A673 (cell line): Measurements from ENCODE around the gene ATP11C. TPM values are rescaled to one million over a fixed set of nuclear protein-coding genes. Genes with fewer than 3 reads are reported as not detected.
"Not testable (repeated sequence)": the region's sequence is repeated elsewhere in the genome, so short reads cannot be mapped to it uniquely, and the experiment has no call there.

ENCODE experiments used
- BruUV-seq: library from RNA; stranded (reverse); fragments of 400-500 nt; replicated peaks from 2 replicates; lab custom pipeline; 2021; lab: Mats Ljungman, UMichigan
- CTCF ChIA-PET: fragments of 300-600 bp; sonication (Branson Sonifier 250); formaldehyde crosslinking; loops from one replicate; lab custom pipeline; 2022; ENCODE audit warnings: antibody characterized with exemption; lab: Charles Lee
- POLR2A ChIA-PET: fragments of 300-600 bp; sonication (Branson Sonifier 250); formaldehyde crosslinking; loops from one replicate; lab custom pipeline; 2022; ENCODE audit warnings: antibody characterized with exemption; ENCODE audit not compliant: low non-redundant PET; lab: Charles Lee
- DNase-seq: peaks from one replicate; pipeline ENCODE4 v3.0.0-alpha.2; 2015; ENCODE audit warnings: low spot score
- H3K27ac ChIP-seq: fragments of 200-600 bp; sonication (generic); 2 replicates; pipeline ENCODE4 v1.5.1; 2016; ENCODE audit warnings: mixed run types, low read depth, mild to moderate bottlenecking, mixed read lengths, antibody characterized with exemption, low read length; ENCODE audit not compliant: poor library complexity, severe bottlenecking
- H3K27me3 ChIP-seq: fragments of 200-600 bp; sonication (generic); replicated peaks from 2 replicates; pipeline ENCODE4 v1.6.1; 2017; ENCODE audit warnings: mixed run types, low read depth, mild to moderate bottlenecking, mixed read lengths, antibody characterized with exemption, low read length; ENCODE audit not compliant: insufficient read depth, poor library complexity
- H3K36me3 ChIP-seq: fragments of 200-600 bp; sonication (generic); 2 replicates; pipeline ENCODE4 v1.6.1; 2016; ENCODE audit warnings: mixed run types, mild to moderate bottlenecking, mixed read lengths, antibody characterized with exemption, low read length; ENCODE audit not compliant: insufficient read depth, poor library complexity, severe bottlenecking
- H3K4me1 ChIP-seq: fragments of 200-600 bp; sonication (generic); 2 replicates; pipeline ENCODE4 v1.6.1; 2017; ENCODE audit warnings: mixed run types, mild to moderate bottlenecking, mixed read lengths, antibody characterized with exemption, low read length; ENCODE audit not compliant: insufficient read depth, poor library complexity, severe bottlenecking
- H3K4me3 ChIP-seq: fragments of 200-600 bp; sonication (generic); 2 replicates; pipeline ENCODE4 v1.5.1; 2016; ENCODE audit warnings: low read depth, mixed run types, mild to moderate bottlenecking, mixed read lengths, low read length; ENCODE audit not compliant: poor library complexity, severe bottlenecking
- H3K9me3 ChIP-seq: fragments of 200-600 bp; sonication (generic); 2 replicates; pipeline ENCODE4 v1.6.1; 2016; ENCODE audit warnings: mixed run types, low read depth, mild to moderate bottlenecking, mixed read lengths, antibody characterized with exemption, low read length; ENCODE audit not compliant: poor library complexity, severe bottlenecking
- EZH2 ChIP-seq: fragments of 200-600 bp; sonication (generic); IDR thresholded peaks from 2 replicates; pipeline ENCODE4 v1.6.1; 2017; ENCODE audit warnings: borderline replicate concordance, low read depth, mild to moderate bottlenecking, mixed read lengths, antibody characterized with exemption, low read length; ENCODE audit not compliant: poor library complexity, severe bottlenecking
- intact Hi-C: fragments of 100-400 bp; cut with micrococcal nuclease; formaldehyde crosslinking; loops from one replicate; pipeline ENCODE4 v1.10.0; 2022; ENCODE audit not compliant: unreplicated experiment
- total RNA-seq: library from RNA; stranded (reverse); gene quantifications from 2 replicates; pipeline ENCODE4 v1.2.3, GENCODE V29; 2021
- TF ChIP-seq, protein P1 (sequence below): fragments of 300-800, 200-600 bp; sonication (generic); conservative IDR thresholded peaks from 2 replicates; pipeline ENCODE4 v1.5.1; 2017; ENCODE audit warnings: low read depth, mild to moderate bottlenecking, antibody characterized with exemption, low read length, moderate library complexity, mixed read lengths

ATP11C gene
- total RNA-seq, 1 experiment from 2014 or later, result 93.1 TPM

DNA sequence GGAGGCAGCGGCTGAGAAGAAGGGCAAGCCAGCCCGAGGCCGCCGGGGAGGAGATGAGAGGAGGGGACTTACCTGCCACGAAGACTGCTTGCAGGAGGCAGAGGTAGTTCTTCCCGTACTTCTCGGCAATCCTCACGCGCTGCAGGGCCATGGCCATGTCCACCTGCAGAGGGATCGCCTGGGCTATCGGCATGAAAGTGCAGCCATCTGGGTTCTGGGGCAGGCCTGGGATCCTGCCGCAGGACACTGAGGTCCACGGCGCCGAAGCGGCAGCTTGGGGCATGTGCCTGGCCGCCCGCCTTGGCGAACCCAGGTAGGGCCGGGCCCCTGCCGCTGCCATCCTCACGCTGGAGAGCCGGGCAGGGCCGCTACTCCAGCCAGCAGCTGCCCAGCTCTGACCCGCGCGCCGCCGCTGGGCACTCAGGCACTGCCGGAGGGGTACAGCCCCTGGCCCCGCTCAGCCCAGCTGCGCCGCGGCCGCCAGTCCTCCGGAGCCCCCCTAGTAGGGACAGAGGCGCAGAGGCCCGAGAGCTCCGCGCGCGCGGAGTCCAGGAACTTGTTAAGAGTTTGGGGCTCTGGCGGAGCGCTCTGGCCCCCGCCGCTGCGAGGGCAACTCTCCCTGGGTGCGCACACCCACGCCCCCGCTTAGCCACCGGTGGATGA, 240.9 kb downstream of the ATP11C start:
- no peak for DNase-seq
- no TSS peak for BruUV-seq
- POLR2A ChIA-PET, result no interaction called here
- Histone ChIP-seq H3K36me3 (no peaks in the 10 kb centered on the region), H3K9me3 (no peaks in the 10 kb centered on the region), H3K27ac (no peak overlapping the region), H3K27me3 (no peaks in the 10 kb centered on the region), H3K4me1 (no peaks in the 10 kb centered on the region), H3K4me3 (peak overlapping the region; percentile 31)
- TF ChIP-seq, protein P1, sequence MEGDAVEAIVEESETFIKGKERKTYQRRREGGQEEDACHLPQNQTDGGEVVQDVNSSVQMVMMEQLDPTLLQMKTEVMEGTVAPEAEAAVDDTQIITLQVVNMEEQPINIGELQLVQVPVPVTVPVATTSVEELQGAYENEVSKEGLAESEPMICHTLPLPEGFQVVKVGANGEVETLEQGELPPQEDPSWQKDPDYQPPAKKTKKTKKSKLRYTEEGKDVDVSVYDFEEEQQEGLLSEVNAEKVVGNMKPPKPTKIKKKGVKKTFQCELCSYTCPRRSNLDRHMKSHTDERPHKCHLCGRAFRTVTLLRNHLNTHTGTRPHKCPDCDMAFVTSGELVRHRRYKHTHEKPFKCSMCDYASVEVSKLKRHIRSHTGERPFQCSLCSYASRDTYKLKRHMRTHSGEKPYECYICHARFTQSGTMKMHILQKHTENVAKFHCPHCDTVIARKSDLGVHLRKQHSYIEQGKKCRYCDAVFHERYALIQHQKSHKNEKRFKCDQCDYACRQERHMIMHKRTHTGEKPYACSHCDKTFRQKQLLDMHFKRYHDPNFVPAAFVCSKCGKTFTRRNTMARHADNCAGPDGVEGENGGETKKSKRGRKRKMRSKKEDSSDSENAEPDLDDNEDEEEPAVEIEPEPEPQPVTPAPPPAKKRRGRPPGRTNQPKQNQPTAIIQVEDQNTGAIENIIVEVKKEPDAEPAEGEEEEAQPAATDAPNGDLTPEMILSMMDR, result no peak
- TF ChIP-seq EZH2, result no peak
- CTCF ChIA-PET, result no interaction called here
- intact Hi-C loops, result no loop called here

DNA sequence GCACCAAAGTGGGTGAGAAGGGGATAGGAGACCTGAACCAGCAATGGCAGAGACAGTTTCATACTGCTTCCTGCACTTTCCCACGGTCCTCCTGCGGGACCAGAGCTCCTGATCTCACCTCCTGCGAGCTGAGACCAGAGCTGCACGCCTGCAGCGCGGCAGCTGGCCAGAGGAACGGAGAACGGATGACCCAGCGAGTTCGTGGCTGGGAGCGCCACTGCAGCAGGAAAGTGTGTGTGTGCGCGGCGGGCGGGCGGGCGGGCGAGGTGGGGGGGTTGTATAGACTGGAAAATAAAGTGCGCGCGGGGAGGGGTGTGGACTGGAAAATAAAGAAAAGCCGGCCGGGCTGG, 241.4 kb downstream of the ATP11C start:
- no peak for DNase-seq
- no peak for TF ChIP-seq EZH2
- TF ChIP-seq, protein P1, result no peak
- Histone ChIP-seq H3K27me3 (no peaks in the 10 kb centered on the region), H3K9me3 (no peaks in the 10 kb centered on the region), H3K36me3 (no peaks in the 10 kb centered on the region), H3K4me3 (peak overlapping the region; percentile 17), H3K4me1 (no peaks in the 10 kb centered on the region), H3K27ac (no peak overlapping the region)
- BruUV-seq, result no TSS peak
- ChIA-PET CTCF (no interaction called here), POLR2A (no interaction called here)
- intact Hi-C loops, result no loop called here

DNA sequence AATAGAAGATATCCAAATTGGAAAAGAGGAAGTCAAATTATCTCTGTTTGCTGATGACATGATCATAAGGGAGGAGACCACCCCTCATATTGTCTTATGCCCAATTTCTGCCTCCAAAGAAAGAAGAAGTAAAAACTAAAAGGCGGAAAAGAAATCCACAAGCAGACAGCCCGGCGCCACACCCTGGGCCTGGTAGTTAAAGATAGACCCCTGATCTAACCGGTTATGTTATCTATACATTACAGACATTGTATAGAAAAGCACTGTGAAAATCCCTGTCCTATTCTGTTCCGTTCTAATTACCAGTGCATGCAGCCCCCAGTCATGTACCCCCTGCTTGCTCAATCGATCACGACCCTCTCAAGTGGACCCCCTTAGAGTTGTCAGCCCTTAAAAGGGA, 247.7 kb downstream of the ATP11C start:
- H3K36me3 ChIP-seq, H3K4me3 ChIP-seq, H3K4me1 ChIP-seq, DNase-seq, H3K27me3 ChIP-seq, CTCF ChIA-PET, H3K9me3 ChIP-seq, H3K27ac ChIP-seq, POLR2A ChIA-PET, BruUV-seq, intact Hi-C loops: not testable (repeated sequence)

GRCh38 chrX:139680356-139680755, 252.5 kb downstream of the ATP11C start:
- no TSS peak for BruUV-seq
- ChIA-PET CTCF (no interaction called here), POLR2A (no interaction called here)
- TF ChIP-seq, protein P1, result no peak
- no peak for TF ChIP-seq EZH2
- Histone ChIP-seq H3K27ac (no peak overlapping the region), H3K4me1 (no peaks in the 10 kb centered on the region), H3K9me3 (no peaks in the 10 kb centered on the region), H3K27me3 (no peaks in the 10 kb centered on the region), H3K36me3 (no peaks in the 10 kb centered on the region), H3K4me3 (no peak overlapping the region)
- intact Hi-C loops, result no loop called here
- DNase-seq, result no peak
